Hypothalamus (tissue), 51 donors: ENCODE data around the gene MYH15.

Source experiments
- DNase-seq, 51 donors: peaks; one replicate each; lab custom pipeline; 2025; lab: John Stamatoyannopoulos, UW

Gene MYH15

GRCh38 chr3:108510496-108510895 lies at the start of gene MYH15:
Gene MYH15, minus strand, starts transcription at chr3:108510596. Its CDS starts 66 bp downstream, at chr3:108510530.
- no peak for DNase-seq

- no peak for DNase-seq
Observed at GRCh38 chr3:108555966-108556581, 45.7 kb upstream of the MYH15 start.

GRCh38 chr3:108554913-108555571 lies 44.6 kb upstream of the MYH15 start:
- DNase-seq, result no peak

- DNase-seq, result no peak
Observed at GRCh38 chr3:108554229-108554628, 43.8 kb upstream of the MYH15 start.

- peak in 2 of 51 donors; percentile 3 to 42 for DNase-seq
Observed at GRCh38 chr3:108552267-108553159, 42.1 kb upstream of the MYH15 start.

GRCh38 chr3:108548886-108549285 lies 38.5 kb upstream of the MYH15 start:
- DNase-seq, result no peak

- DNase-seq, result no peak
Observed at GRCh38 chr3:108548304-108548703, 37.9 kb upstream of the MYH15 start.

- DNase-seq, result no peak
Observed at GRCh38 chr3:108546692-108547091, 36.3 kb upstream of the MYH15 start.

- no peak for DNase-seq
Observed at GRCh38 chr3:108546247-108546646, 35.9 kb upstream of the MYH15 start.

- no peak for DNase-seq
Observed at GRCh38 chr3:108538083-108538482, 27.7 kb upstream of the MYH15 start.

- no peak for DNase-seq
Observed at GRCh38 chr3:108528459-108529252, 18.3 kb upstream of the MYH15 start.

GRCh38 chr3:108527817-108528216 lies 17.4 kb upstream of the MYH15 start:
- DNase-seq, result no peak

- DNase-seq, result no peak
Observed at GRCh38 chr3:108527109-108527508, 16.7 kb upstream of the MYH15 start.

GRCh38 chr3:108525971-108526370 lies 15.6 kb upstream of the MYH15 start:
- DNase-seq, result no peak

- DNase-seq, result no peak
Observed at GRCh38 chr3:108525256-108525655, 14.9 kb upstream of the MYH15 start.

- DNase-seq, result no peak
Observed at GRCh38 chr3:108524537-108524936, 14.1 kb upstream of the MYH15 start.

- no peak for DNase-seq
Observed at GRCh38 chr3:108518895-108519294, 8.5 kb upstream of the MYH15 start.

GRCh38 chr3:108516881-108517280 lies 6.5 kb upstream of the MYH15 start:
- no peak for DNase-seq

- no peak for DNase-seq
Observed at GRCh38 chr3:108513961-108514360, 3.6 kb upstream of the MYH15 start.

GRCh38 chr3:108512671-108513070 lies 2.3 kb upstream of the MYH15 start:
- DNase-seq, result peak in 1 of 51 donors; percentile 15

GRCh38 chr3:108511490-108511889 lies 1.1 kb upstream of the MYH15 start:
- DNase-seq, result no peak
